Panc1 (cell line): ENCODE data around the gene SIRPD.

Experiments
- CTCF ChIP-seq: fragments of 450-650 bp; IDR thresholded peaks from 2 replicates; pipeline ENCODE4 v1.5.1; 2017; ENCODE audit warnings: mild to moderate bottlenecking
- POLR2AphosphoS5 ChIP-seq: IDR thresholded peaks from 2 replicates; pipeline ENCODE4 v1.6.1; 2012; ENCODE audit warnings: mild to moderate bottlenecking, low read depth, low read length, moderate library complexity
- REST ChIP-seq, 2 experiments: IDR thresholded peaks; 2 replicates each; pipeline ENCODE4 v1.6.1; 2011 to 2012; ENCODE audit warnings: low read depth in 2 of 2, control low read depth in 1 of 2, low read length in 1 of 2, mild to moderate bottlenecking in 1 of 2, moderate library complexity in 1 of 2; ENCODE audit not compliant: insufficient read depth in 1 of 2

- TF ChIP-seq CTCF: no peak
- no peak for TF ChIP-seq POLR2AphosphoS5
- TF ChIP-seq REST (IDR thresholded peaks at IDR 0.05; ENCODE audit: insufficient read depth in 1 of 2, low read depth in 2 of 2, low read length in 1 of 2): no peak
Observed at GRCh38 chr20:1499528-1500420, 57.7 kb downstream of the SIRPD start.
